GM19099 (cell line): ENCODE data around the gene KLF5.

Experiments
- POLR2A ChIP-seq: IDR thresholded peaks from 3 replicates; pipeline ENCODE4 v1.6.1; 2011; ENCODE audit warnings: low read depth; ENCODE audit not compliant: insufficient read length; ENCODE audit errors: extremely low read depth

The KLF5 gene

DNA sequence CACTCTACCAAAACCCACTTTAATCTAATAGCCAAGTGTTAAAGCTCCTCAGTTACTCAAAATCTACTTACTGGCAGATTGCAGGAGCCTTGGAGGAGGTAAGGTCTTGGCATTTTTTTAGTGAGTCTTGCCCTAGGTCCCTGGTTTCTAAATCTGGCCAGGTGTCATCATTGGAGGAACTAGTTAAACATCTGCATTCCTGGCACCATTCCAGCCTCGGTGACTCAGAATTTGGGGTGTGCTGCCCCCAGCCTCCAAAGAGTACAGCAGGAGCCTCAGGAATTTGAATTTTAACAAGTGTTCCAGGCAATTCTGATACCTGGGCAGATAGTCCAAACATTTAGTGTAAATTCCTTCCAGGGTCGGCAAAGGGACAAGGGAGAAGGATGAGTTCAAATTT lies 37.4 kb downstream of the KLF5 start:
- no peak for TF ChIP-seq POLR2A

- TF ChIP-seq POLR2A = no peak
Measured at GRCh38 chr13:73096638-73097037, 37.8 kb downstream of the KLF5 start.

DNA sequence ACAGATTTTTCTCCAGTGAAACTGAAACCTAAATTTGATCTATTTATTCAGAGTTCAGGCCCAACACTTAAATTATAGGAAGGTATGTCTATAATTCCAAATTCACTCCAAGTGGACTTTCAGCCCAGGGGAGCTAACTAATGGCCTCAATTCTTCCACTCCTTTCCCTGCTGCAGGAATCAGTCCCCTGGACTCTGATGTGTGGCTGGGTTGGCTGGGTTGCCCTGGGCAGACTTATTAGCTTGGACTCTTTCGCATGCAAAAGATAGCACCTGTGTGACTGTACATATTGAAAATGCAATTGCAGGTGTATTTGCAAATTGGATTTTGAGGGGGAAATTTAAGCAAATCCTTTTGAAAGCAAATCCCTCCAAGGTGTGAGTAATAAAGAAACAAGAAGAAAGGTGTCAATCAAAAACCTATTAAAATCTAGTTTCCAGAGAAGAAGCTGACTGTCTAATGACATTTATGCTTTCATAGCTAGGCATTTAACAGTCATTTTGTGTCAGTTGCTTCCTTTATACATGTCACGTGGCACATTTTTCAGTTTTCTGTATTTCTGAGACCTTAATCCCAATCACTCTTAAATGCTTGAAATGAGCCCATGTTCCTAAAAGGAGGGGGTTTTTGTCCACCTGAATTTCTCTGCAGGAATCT lies 42.7 kb downstream of the KLF5 start:
- no peak for TF ChIP-seq POLR2A

- TF ChIP-seq POLR2A = no peak
Measured at GRCh38 chr13:73103238-73103637, 44.4 kb downstream of the KLF5 start.

DNA sequence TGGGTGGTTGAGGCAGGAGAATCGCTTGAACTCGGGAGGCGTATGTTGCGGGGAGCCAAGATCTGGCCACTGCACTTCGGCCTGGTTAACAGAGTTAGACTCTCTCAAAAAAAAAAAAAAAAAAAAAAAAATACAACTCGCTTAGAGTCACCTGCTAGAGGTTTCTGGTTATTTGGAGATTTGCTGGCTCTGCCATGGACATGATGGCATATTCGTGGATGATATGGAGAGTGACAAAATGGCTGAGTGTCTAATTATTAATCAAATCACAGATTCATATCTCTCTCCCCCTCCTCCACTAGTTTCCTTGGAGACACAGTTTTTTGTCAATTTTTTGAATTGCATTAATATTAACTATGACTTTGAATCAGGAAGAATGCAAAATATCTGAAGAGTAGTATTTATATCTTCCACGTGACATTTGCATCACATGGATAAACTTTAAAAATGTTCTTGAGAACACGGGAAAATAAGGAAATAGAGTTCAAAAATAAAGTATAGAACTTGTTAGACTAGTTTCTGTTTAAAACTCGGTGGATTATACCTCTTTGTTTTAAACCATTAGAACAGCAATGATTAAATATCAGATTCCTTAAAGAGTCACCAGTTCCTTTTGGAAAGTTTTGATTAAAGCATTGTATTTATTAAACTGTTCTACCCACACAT lies 47.8 kb downstream of the KLF5 start:
- TF ChIP-seq POLR2A = no peak

GRCh38 chr13:73107481-73107880 lies 48.7 kb downstream of the KLF5 start:
- TF ChIP-seq POLR2A = no peak

- no peak for TF ChIP-seq POLR2A
Measured at GRCh38 chr13:73107970-73108369, 49.2 kb downstream of the KLF5 start.

DNA sequence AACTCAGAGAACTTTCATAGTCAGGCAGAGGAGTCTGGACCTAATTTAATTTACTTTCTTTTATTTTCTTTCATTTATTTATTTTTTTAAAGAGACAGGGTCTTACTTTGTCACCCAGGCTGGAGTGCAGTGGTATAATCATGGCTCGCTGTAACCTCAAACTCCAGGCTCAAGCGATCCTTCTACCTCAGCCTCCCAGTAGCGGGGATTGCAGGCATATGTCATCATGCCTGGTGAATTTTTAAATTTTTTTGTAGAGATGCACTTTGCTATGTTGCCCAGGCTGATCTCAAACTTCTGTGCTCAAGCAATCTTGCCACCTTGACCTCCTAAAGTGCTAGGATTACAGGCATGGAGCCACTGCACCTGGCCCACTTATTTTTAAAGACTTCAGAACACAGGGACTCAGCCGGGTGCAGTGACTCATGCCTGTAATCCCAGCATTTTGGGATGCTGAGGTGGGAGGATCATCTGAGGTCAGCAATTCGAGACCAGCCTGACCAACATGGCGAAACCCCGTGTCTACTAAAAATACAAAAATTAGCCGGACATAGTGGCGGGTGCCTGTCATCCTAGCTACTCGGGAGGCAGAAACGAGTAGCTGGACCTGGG lies 50.6 kb downstream of the KLF5 start:
- TF ChIP-seq POLR2A = no peak

- TF ChIP-seq POLR2A = no peak
Measured at GRCh38 chr13:73109969-73110368, 51.2 kb downstream of the KLF5 start.

- TF ChIP-seq POLR2A = no peak
Measured at GRCh38 chr13:73110814-73111213, 52.0 kb downstream of the KLF5 start.

DNA sequence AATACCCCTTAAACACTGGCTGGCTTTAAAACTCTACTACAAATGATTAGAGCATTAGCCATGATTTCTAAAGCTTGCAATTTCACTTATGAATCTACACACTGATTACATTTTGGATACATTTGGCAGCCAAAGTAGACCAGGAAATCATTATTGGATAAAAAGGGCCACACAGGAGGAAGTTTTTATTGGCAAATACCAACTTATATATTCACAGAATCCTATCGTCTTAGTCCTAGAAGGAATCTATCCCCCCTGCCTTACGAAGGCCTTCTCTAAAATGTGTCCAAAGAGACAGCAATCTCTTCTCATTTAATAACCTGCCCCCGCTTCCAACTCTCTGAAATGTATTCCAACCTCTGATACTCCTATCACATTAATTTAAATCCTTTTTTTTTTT lies 52.5 kb downstream of the KLF5 start:
- no peak for TF ChIP-seq POLR2A

DNA sequence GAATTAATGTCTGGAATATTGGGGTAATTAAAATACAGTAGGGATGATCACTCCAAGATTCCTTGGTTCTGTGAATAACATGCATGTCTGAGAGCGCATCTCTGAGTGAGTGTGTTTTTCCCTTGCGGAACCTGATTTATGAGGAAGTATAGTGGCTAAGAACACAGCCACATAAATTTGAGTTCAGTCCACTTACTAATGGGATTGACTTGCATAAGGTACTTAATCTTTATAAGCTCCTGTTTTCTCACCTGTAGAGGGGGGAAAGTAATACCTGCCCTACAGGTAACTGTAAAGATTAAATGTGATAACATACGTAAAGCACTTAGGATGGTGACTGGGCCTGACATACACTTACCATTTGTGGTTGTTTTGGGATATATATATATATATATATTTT lies 60.8 kb downstream of the KLF5 start:
- no peak for TF ChIP-seq POLR2A
